Thyroid gland (tissue), 4 donors: ENCODE results near the gene KMT5C. TPM values are rescaled to one million over a fixed set of nuclear protein-coding genes. Genes with fewer than 3 reads are reported as not detected.

Source experiments
- DNase-seq, 2 donors: peaks; one replicate each; pipeline ENCODE4 v3.0.0-alpha.2; 2019
- H3K27ac ChIP-seq, 3 donors: fragments of 200-600 bp; sonication (generic); 1 replicate in 2 of 3; 2 replicates in 1 of 3; pipeline ENCODE4 v1.5.1; 2016 to 2019; ENCODE audit warnings: mild to moderate bottlenecking in 1 of 3, moderate library complexity in 1 of 3
- H3K27me3 ChIP-seq: fragments of 200-600 bp; sonication (generic); one replicate; pipeline ENCODE4 v1.5.1; 2019
- H3K36me3 ChIP-seq, 2 donors: fragments of 200-600 bp; sonication (generic); one replicate each; pipeline ENCODE4 v1.5.1; 2016 to 2019
- H3K4me1 ChIP-seq, 2 donors: fragments of 200-600 bp; sonication (generic); one replicate each; pipeline ENCODE4 v1.5.1; 2017 to 2019
- H3K4me3 ChIP-seq, 3 donors: fragments of 200-600 bp; sonication (generic); replicated peaks in 1 of 3; 1 replicate in 2 of 3; 2 replicates in 1 of 3; pipeline ENCODE4 v1.5.1; 2016; ENCODE audit warnings: mild to moderate bottlenecking in 1 of 3
- H3K9me3 ChIP-seq: fragments of 200-600 bp; sonication (generic); one replicate; pipeline ENCODE4 v1.5.1; 2017
- POLR2A ChIP-seq, 2 donors: fragments of 450-650 bp; IDR thresholded peaks; one replicate each; pipeline ENCODE4 v1.6.1; 2017; ENCODE audit warnings: antibody characterized with exemption in 2 of 2, mild to moderate bottlenecking in 2 of 2, moderate library complexity in 1 of 2
- WGBS, 2 donors: methylation state at CpG; one replicate each; pipeline ENCODE4 v1.1.5; 2017; 5-methylcytosine and 5-hydroxymethylcytosine counted together
- intact Hi-C: fragments of 100-400 bp; cut with DNase I; formaldehyde crosslinking; loops from one replicate; pipeline ENCODE4 v1.15.1; 2023
- total RNA-seq, 4 donors: library from RNA; depleted of rRNA; stranded (reverse); fragments of >200 nt; gene quantifications; one replicate each; pipeline ENCODE4 v1.2.3, GENCODE V29; 2016
- TF ChIP-seq, protein P1 (sequence below), 6 experiments: fragments of 200-600 bp in 3 of 6; fragments of 450-650 bp in 3 of 6; sonication (generic) in 3 of 6; IDR thresholded peaks; one replicate each; pipeline ENCODE4 v1.5.1; 2016 to 2019; ENCODE audit warnings: antibody characterized with exemption in 6 of 6, mild to moderate bottlenecking in 2 of 6, inconsistent platforms in 1 of 6, moderate library complexity in 1 of 6

The KMT5C gene
- total RNA-seq, 4 donors from 2014 or later: 7.5 to 22.0 (median 15.4) TPM

DNA sequence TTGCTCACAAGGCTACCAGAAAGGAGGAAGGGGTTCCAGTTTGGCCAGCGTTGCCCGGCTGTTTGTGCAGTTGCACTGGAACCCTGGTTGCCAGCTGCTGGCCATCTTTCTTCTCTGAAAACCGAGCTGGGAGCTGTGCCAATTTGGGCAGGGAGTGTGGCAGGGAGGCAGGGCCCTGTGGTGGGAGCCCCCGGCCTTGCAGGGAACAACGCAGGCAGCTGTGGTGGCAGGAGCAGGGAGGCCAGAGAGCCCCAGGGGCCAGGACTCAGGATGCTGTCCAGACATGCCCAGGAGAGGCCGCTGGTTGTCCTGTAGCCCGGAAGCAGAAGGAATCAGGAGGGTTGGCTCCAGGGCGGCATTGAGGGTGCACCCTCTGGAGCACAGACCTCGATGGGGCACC lies 4.8 kb downstream of the KMT5C start:
- DNase-seq: no peak
- 88 to 95% methylated on average over 8 of the region's 9 CpGs for WGBS, 2 donors
- Histone ChIP-seq H3K4me1 (peaks cover 14 to 16% of the 10 kb centered on the region in 2 donors), H3K36me3 (peaks cover 6 to 9% of the 10 kb centered on the region in 2 donors), H3K27me3 (no peaks in the 10 kb centered on the region), H3K9me3 (no peaks in the 10 kb centered on the region), H3K27ac (no peak overlapping the region), H3K4me3 (no peak overlapping the region)
- TF ChIP-seq, protein P1, sequence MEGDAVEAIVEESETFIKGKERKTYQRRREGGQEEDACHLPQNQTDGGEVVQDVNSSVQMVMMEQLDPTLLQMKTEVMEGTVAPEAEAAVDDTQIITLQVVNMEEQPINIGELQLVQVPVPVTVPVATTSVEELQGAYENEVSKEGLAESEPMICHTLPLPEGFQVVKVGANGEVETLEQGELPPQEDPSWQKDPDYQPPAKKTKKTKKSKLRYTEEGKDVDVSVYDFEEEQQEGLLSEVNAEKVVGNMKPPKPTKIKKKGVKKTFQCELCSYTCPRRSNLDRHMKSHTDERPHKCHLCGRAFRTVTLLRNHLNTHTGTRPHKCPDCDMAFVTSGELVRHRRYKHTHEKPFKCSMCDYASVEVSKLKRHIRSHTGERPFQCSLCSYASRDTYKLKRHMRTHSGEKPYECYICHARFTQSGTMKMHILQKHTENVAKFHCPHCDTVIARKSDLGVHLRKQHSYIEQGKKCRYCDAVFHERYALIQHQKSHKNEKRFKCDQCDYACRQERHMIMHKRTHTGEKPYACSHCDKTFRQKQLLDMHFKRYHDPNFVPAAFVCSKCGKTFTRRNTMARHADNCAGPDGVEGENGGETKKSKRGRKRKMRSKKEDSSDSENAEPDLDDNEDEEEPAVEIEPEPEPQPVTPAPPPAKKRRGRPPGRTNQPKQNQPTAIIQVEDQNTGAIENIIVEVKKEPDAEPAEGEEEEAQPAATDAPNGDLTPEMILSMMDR (IDR thresholded peaks at IDR 0.05): no peak
- TF ChIP-seq POLR2A (IDR thresholded peaks at IDR 0.05): no peak
- intact Hi-C loops: no loop called here

DNA sequence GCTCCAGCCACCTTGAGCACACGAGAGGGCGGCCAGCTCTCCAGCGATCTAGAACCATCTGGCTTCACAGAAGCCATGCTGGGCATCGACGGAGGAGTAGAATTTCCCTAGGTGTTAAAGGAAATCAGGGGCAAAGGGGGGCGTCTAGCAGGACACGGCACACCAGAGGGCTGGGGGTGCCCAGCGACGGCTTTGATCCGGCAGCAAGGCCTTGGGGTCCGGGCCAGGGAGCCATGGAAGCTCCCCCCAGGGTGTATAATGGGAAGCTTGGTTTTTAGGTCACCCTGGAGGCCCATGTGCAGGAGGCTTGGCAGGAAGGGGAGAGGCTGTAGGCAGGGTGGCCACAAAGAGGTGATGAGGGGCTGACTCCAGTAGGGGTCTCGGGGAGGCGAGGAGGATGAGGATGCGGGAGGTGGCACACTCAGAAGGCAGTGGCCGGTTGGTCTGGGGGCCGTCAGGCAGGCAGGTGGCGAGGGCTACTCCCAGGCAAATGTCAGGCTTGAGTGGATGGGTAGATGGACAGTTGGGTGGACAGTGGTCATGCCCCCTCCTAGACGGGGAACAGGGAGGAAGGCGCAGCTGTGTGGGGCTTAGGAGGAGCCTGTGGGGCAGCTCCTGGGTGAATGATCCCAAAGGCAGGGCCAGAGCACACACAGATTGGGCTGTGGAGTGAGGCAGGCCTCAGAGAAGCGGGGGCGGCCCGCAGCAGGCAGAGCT lies 5.6 kb downstream of the KMT5C start:
- peaks cover 13 to 14% of the 10 kb centered on the region in 2 donors for H3K4me1 ChIP-seq
- H3K36me3 ChIP-seq: peaks cover 6 to 9% of the 10 kb centered on the region in 2 donors
- intact Hi-C loops: no loop called here
- 91 to 92% methylated on average over 20 to 22 of the region's 22 CpGs for WGBS, 2 donors
- no peak overlapping the region for H3K27ac ChIP-seq
- H3K4me3 ChIP-seq: no peak overlapping the region
- TF ChIP-seq, protein P1 (IDR thresholded peaks at IDR 0.05): no peak
- TF ChIP-seq POLR2A (IDR thresholded peaks at IDR 0.05): no peak
- no peak for DNase-seq
- H3K9me3 ChIP-seq: no peaks in the 10 kb centered on the region
- no peaks in the 10 kb centered on the region for H3K27me3 ChIP-seq

DNA sequence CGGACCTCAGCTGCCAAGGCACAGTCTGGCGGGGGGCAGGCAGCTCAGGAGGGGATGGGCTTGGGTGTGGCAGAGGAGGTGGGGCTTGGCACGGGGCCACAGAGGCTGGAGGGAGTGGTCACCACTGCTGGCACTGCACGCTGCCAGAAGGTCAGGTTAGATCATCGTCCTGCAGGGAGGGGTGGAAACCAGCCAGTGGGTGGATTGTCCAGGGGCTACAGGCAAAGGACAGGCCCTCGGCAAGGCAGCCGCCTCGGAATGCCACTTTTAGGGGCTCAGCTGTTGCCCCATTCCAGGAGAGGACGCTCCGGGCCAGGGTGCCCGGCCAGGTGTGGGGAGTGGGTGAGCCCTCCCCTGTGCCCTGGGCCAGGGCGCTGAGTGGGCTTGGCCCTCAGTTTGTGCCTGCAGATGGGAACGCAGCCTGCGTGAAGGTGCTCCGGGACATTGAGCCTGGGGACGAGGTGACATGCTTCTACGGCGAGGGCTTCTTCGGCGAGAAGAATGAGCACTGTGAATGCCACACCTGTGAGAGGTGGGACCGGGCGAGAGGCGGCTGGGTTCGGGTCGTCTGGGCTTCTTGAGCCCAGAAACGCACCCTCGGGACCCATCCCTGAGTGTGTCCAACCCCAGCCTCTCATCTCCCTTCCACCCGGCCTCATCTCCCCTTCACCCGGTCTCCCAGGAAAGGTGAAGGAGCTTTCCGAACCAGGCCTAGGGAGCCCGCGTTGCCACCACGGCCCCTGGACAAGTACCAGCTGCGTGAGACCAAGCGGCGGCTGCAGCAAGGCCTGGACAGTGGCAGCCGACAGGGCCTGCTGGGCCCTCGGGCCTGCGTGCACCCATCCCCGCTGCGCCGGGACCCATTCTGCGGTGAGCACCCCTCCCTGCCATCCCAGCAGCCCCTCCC lies 6.4 kb downstream of the KMT5C start:
- Histone ChIP-seq H3K4me1 (peaks cover 5 to 6% of the 10 kb centered on the region in 2 donors), H3K36me3 (peaks cover 6 to 9% of the 10 kb centered on the region in 2 donors), H3K4me3 (no peak overlapping the region), H3K27ac (no peak overlapping the region), H3K27me3 (no peaks in the 10 kb centered on the region), H3K9me3 (no peaks in the 10 kb centered on the region)
- WGBS, 2 donors: 89 to 92% methylated on average over 29 to 33 of the region's 43 CpGs
- no peak for TF ChIP-seq POLR2A (IDR thresholded peaks at IDR 0.05)
- TF ChIP-seq, protein P1 (IDR thresholded peaks at IDR 0.05): no peak
- intact Hi-C loops: no loop called here
- no peak for DNase-seq

DNA sequence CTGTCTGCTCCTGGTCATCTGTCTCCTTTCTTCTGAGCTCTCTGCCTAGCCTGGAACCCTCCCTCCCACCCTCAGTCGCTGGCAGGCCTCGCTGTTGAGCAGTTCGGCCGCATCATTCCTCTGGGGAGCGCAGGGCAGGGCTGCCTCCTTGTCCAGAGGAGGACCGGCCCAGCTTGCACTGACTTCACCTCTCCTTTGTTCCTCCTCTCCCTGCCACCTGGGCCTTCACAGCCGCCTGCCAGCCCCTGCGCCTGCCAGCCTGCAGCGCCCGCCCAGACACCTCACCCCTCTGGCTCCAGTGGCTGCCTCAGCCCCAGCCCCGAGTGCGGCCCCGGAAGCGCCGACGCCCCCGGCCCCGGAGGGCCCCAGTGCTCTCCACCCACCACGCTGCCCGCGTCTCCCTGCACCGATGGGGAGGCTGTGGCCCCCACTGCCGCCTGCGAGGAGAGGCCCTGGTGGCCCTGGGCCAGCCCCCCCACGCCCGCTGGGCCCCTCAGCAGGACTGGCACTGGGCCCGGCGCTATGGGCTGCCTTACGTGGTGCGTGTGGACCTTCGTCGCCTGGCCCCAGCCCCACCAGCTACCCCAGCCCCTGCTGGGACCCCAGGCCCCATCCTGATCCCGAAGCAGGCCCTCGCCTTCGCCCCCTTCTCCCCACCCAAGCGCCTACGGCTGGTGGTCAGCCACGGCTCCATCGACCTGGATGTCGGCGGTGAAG lies 7.2 kb downstream of the KMT5C start:
- H3K9me3 ChIP-seq: no peaks in the 10 kb centered on the region
- H3K27me3 ChIP-seq: no peaks in the 10 kb centered on the region
- H3K36me3 ChIP-seq: peaks cover 6 to 9% of the 10 kb centered on the region in 2 donors
- H3K4me1 ChIP-seq: no peaks in the 10 kb centered on the region
- WGBS, 2 donors: 84 to 93% methylated on average over 21 to 24 of the region's 41 CpGs
- DNase-seq: no peak
- TF ChIP-seq, protein P1 (IDR thresholded peaks at IDR 0.05): no peak
- intact Hi-C loops: no loop called here
- no peak overlapping the region for H3K4me3 ChIP-seq
- H3K27ac ChIP-seq: no peak overlapping the region
